WTC11 (cell line): ENCODE measurements around the gene OR6N2. TPM values are rescaled to one million over a fixed set of nuclear protein-coding genes. Genes with fewer than 3 reads are reported as not detected.

ENCODE experiments used
- ATAC-seq: fragments of 200-7000 bp; cut with Tn5 transposase; 2 replicates; pipeline ENCODE4 v1.10.0; 2021; ENCODE audit warnings: mild to moderate bottlenecking, moderate library complexity
- CTCF ChIA-PET: fragments of 300-600 bp; sonication (Branson Sonifier 250); formaldehyde crosslinking; loops from one replicate; lab custom pipeline; 2021; ENCODE audit warnings: antibody characterized with exemption; lab: Charles Lee
- POLR2A ChIA-PET: fragments of 350-600 bp; sonication (Branson Sonifier 250); formaldehyde crosslinking; loops from one replicate; lab custom pipeline; 2021; ENCODE audit warnings: antibody characterized with exemption; lab: Charles Lee
- DNase-seq: peaks from one replicate; pipeline ENCODE4 v3.0.0; 2021; ENCODE audit warnings: low spot score
- H3K27ac Mint-ChIP-seq: 2 replicates; pipeline ENCODE4 v1.8.0; 2021; ENCODE audit warnings: mixed read lengths
- H3K27me3 Mint-ChIP-seq: 2 replicates; pipeline ENCODE4 v1.8.0; 2021; ENCODE audit warnings: low read depth, mild to moderate bottlenecking, moderate library complexity, mixed read lengths
- H3K36me3 Mint-ChIP-seq: 2 replicates; pipeline ENCODE4 v1.8.0; 2021; ENCODE audit warnings: mixed read lengths
- H3K4me1 Mint-ChIP-seq: 2 replicates; pipeline ENCODE4 v1.8.0; 2022; ENCODE audit warnings: mixed read lengths
- H3K4me3 Mint-ChIP-seq: 2 replicates; pipeline ENCODE4 v1.8.0; 2021; ENCODE audit warnings: mild to moderate bottlenecking, moderate library complexity, mixed read lengths
- H3K9me3 Mint-ChIP-seq: 2 replicates; pipeline ENCODE4 v1.8.0; 2021; ENCODE audit warnings: mixed read lengths
- ATF1 ChIP-seq: sonication (generic); formaldehyde crosslinking; IDR thresholded peaks from 2 replicates; pipeline ENCODE4 v1.8.1; 2023; ENCODE audit warnings: mild to moderate bottlenecking, moderate library complexity, missing genetic modification reagents
- CREM ChIP-seq: sonication (generic); formaldehyde crosslinking; IDR thresholded peaks from 2 replicates; pipeline ENCODE4 v1.8.1; 2022; ENCODE audit warnings: mild to moderate bottlenecking, missing genetic modification reagents, moderate library complexity
- ESRRA ChIP-seq: sonication (generic); formaldehyde crosslinking; IDR thresholded peaks from 2 replicates; pipeline ENCODE4 v1.8.1; 2022; ENCODE audit warnings: mild to moderate bottlenecking, missing genetic modification reagents, borderline replicate concordance
- JUN ChIP-seq: sonication (generic); formaldehyde crosslinking; IDR thresholded peaks from 2 replicates; pipeline ENCODE4 v1.8.0; 2023; ENCODE audit warnings: mild to moderate bottlenecking, missing genetic modification reagents
- MYBL2 ChIP-seq: sonication (generic); formaldehyde crosslinking; IDR thresholded peaks from 2 replicates; pipeline ENCODE4 v1.8.1; 2023; ENCODE audit warnings: mild to moderate bottlenecking, moderate library complexity, missing genetic modification reagents
- NFATC4 ChIP-seq: fragments of 250-450 bp; sonication (Bioruptor Pico); IDR thresholded peaks from 2 replicates; pipeline ENCODE4 v1.9.0; 2021; ENCODE audit warnings: mild to moderate bottlenecking
- NFE2L1 ChIP-seq: sonication (generic); formaldehyde crosslinking; IDR thresholded peaks from 2 replicates; pipeline ENCODE4 v1.8.1; 2023; ENCODE audit warnings: missing genetic modification reagents
- NR2C2 ChIP-seq: sonication (generic); formaldehyde crosslinking; IDR thresholded peaks from 2 replicates; pipeline ENCODE4 v1.8.0; 2022; ENCODE audit warnings: mild to moderate bottlenecking, missing genetic modification reagents
- OVOL2 ChIP-seq: fragments of 250-450 bp; sonication (Bioruptor Pico); IDR thresholded peaks from 2 replicates; pipeline ENCODE4 v1.9.0; 2021; ENCODE audit warnings: mild to moderate bottlenecking, borderline replicate concordance
- RELA ChIP-seq: sonication (generic); formaldehyde crosslinking; IDR thresholded peaks from 2 replicates; pipeline ENCODE4 v1.8.1; 2022; ENCODE audit warnings: missing genetic modification reagents, mild to moderate bottlenecking, borderline replicate concordance
- TCF7 ChIP-seq: sonication (generic); formaldehyde crosslinking; IDR thresholded peaks from 2 replicates; pipeline ENCODE4 v1.8.0; 2022; ENCODE audit warnings: mild to moderate bottlenecking, low read depth, missing genetic modification reagents, moderate library complexity
- TP53 ChIP-seq: sonication (generic); formaldehyde crosslinking; IDR thresholded peaks from 2 replicates; pipeline ENCODE4 v1.8.1; 2023; ENCODE audit warnings: mild to moderate bottlenecking, missing genetic modification reagents
- ZNF121 ChIP-seq: sonication (generic); formaldehyde crosslinking; IDR thresholded peaks from 2 replicates; pipeline ENCODE4 v1.8.0; 2023; ENCODE audit warnings: missing genetic modification reagents
- ZNF219 ChIP-seq: sonication (generic); formaldehyde crosslinking; IDR thresholded peaks from 2 replicates; pipeline ENCODE4 v1.8.0; 2023; ENCODE audit warnings: missing genetic modification reagents, mild to moderate bottlenecking, borderline replicate concordance
- ZNF232 ChIP-seq: sonication (generic); formaldehyde crosslinking; IDR thresholded peaks from 2 replicates; pipeline ENCODE4 v1.8.0; 2022; ENCODE audit warnings: mild to moderate bottlenecking, missing genetic modification reagents
- total RNA-seq: library from RNA; stranded (reverse); gene quantifications from 3 replicates; pipeline ENCODE4 v1.2.3, GENCODE V29; 2021
- TF ChIP-seq, protein P1 (sequence below): sonication (generic); formaldehyde crosslinking; IDR thresholded peaks from 2 replicates; pipeline ENCODE4 v1.8.1; 2022; ENCODE audit warnings: mild to moderate bottlenecking, moderate library complexity, missing genetic modification reagents
- TF ChIP-seq, protein P2 (sequence below): sonication (generic); formaldehyde crosslinking; conservative IDR thresholded peaks from 2 replicates; pipeline ENCODE4 v1.8.1; 2022; ENCODE audit warnings: mild to moderate bottlenecking, missing genetic modification reagents
- TF ChIP-seq, protein P3 (sequence below): sonication (generic); formaldehyde crosslinking; IDR thresholded peaks from 2 replicates; pipeline ENCODE4 v1.8.0; 2022; ENCODE audit warnings: missing genetic modification reagents
- TF ChIP-seq, protein P4 (sequence below): sonication (generic); formaldehyde crosslinking; IDR thresholded peaks from 2 replicates; pipeline ENCODE4 v1.8.0; 2023; ENCODE audit warnings: mild to moderate bottlenecking, missing genetic modification reagents
- TF ChIP-seq, protein P5 (sequence below): sonication (generic); formaldehyde crosslinking; IDR thresholded peaks from 2 replicates; pipeline ENCODE4 v1.8.0; 2022; ENCODE audit warnings: mild to moderate bottlenecking, missing genetic modification reagents
- TF ChIP-seq, protein P6 (sequence below): sonication (generic); formaldehyde crosslinking; IDR thresholded peaks from 2 replicates; pipeline ENCODE4 v1.8.1; 2023; ENCODE audit warnings: mild to moderate bottlenecking, missing genetic modification reagents, moderate library complexity
- TF ChIP-seq, protein P7 (sequence below): sonication (generic); formaldehyde crosslinking; IDR thresholded peaks from 2 replicates; pipeline ENCODE4 v1.8.1; 2022; ENCODE audit warnings: low read depth, missing genetic modification reagents, borderline replicate concordance

OR6N2 gene
- total RNA-seq, 1 experiment from 2014 or later = not detected

DNA sequence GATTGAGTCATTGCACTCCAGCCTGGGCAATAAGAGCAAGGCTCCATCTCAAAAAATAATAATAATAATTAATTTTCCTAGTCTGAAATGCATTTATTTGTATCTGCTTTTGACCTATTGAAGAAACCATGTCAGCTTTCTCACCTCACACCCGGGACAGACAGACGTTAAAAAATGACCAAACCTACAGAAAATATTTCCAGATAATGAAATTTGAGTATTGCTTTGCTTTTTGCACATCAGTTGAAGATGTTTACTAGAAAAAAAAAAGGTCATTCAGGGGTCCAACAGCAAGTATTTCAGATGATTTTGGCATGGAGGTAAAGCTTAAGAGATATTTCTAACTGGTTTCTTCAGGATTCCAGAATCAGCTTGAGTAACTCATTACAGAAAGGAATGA, 26.6 kb downstream of the OR6N2 start, which contains the start of gene OR6K6:
Gene OR6K6 (plus strand): TSS at position 301 of the 400 bp plus-strand sequence. CDS start 168 bp downstream, outside the sequence.
- no peaks in the 10 kb centered on the region for H3K27me3 Mint-ChIP-seq
- H3K4me3 Mint-ChIP-seq = no peak within 1 kb of the TSS
- TF ChIP-seq, protein P1, sequence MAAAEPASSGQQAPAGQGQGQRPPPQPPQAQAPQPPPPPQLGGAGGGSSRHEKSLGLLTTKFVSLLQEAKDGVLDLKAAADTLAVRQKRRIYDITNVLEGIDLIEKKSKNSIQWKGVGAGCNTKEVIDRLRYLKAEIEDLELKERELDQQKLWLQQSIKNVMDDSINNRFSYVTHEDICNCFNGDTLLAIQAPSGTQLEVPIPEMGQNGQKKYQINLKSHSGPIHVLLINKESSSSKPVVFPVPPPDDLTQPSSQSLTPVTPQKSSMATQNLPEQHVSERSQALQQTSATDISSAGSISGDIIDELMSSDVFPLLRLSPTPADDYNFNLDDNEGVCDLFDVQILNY (CRISPR knock-in tag) = no peak
- no peak for TF ChIP-seq TCF7 (CRISPR knock-in tag)
- TF ChIP-seq, protein P2, sequence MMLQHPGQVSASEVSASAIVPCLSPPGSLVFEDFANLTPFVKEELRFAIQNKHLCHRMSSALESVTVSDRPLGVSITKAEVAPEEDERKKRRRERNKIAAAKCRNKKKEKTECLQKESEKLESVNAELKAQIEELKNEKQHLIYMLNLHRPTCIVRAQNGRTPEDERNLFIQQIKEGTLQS (CRISPR knock-in tag) = no peak
- TF ChIP-seq NFE2L1 = no peak
- no peak for TF ChIP-seq ZNF219
- no peak for TF ChIP-seq ZNF232 (CRISPR knock-in tag)
- H3K4me1 Mint-ChIP-seq = 0 out of 2 replicates have a peak, but pooled peaks cover 6% of the 10 kb centered on the region
- ATAC-seq = no peak
- no peak within 1 kb of the TSS for H3K27ac Mint-ChIP-seq
- DNase-seq = no peak
- CTCF ChIA-PET = no interaction called here
- H3K9me3 Mint-ChIP-seq = peaks cover 11% of the 10 kb centered on the region
- H3K36me3 Mint-ChIP-seq = no peaks in the 10 kb centered on the region
- POLR2A ChIA-PET = no interaction called here

DNA sequence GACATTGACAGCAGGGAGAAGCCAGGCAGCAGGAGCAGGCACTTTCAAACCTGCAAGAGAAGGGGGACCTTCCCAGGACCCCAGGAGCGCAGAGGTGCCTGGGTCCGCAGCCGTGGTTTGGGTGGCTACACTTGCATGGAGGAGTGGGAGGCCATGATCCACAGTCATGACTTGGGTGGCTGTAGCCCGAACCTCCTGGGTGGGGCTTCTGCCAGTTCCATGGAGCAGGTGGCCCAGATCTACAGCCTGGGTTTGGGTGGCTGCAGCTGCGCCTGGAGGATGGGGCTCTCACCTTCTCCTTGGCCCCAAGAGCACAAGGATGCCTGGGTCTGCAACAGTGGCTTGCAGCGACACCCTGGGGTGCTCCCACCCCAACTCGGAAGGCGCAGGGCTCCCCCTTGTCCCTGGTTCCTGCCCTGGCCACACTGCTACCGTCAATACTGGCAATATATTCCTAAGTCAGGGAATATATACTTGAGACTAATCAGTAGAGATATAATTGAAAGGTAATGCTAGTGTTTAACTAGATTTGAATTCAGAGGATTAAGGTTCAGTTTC, 28.8 kb downstream of the OR6N2 start:
- no peak overlapping the region for H3K27ac Mint-ChIP-seq
- 0 out of 2 replicates have a peak, but pooled peaks cover 6% of the 10 kb centered on the region for H3K4me1 Mint-ChIP-seq
- DNase-seq (no peak), ATAC-seq (no peak)
- ChIA-PET CTCF (no interaction called here), POLR2A (no interaction called here)
- no peak for TF ChIP-seq ESRRA
- TF ChIP-seq NFATC4 = no peak
- no peak for TF ChIP-seq ZNF121 (CRISPR knock-in tag)
- TF ChIP-seq CREM (CRISPR knock-in tag) = no peak
- TF ChIP-seq, protein P3, sequence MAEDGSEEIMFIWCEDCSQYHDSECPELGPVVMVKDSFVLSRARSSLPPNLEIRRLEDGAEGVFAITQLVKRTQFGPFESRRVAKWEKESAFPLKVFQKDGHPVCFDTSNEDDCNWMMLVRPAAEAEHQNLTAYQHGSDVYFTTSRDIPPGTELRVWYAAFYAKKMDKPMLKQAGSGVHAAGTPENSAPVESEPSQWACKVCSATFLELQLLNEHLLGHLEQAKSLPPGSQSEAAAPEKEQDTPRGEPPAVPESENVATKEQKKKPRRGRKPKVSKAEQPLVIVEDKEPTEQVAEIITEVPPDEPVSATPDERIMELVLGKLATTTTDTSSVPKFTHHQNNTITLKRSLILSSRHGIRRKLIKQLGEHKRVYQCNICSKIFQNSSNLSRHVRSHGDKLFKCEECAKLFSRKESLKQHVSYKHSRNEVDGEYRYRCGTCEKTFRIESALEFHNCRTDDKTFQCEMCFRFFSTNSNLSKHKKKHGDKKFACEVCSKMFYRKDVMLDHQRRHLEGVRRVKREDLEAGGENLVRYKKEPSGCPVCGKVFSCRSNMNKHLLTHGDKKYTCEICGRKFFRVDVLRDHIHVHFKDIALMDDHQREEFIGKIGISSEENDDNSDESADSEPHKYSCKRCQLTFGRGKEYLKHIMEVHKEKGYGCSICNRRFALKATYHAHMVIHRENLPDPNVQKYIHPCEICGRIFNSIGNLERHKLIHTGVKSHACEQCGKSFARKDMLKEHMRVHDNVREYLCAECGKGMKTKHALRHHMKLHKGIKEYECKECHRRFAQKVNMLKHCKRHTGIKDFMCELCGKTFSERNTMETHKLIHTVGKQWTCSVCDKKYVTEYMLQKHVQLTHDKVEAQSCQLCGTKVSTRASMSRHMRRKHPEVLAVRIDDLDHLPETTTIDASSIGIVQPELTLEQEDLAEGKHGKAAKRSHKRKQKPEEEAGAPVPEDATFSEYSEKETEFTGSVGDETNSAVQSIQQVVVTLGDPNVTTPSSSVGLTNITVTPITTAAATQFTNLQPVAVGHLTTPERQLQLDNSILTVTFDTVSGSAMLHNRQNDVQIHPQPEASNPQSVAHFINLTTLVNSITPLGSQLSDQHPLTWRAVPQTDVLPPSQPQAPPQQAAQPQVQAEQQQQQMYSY = no peak
- no peak for TF ChIP-seq TP53
- TF ChIP-seq JUN = no peak
- TF ChIP-seq, protein P4, sequence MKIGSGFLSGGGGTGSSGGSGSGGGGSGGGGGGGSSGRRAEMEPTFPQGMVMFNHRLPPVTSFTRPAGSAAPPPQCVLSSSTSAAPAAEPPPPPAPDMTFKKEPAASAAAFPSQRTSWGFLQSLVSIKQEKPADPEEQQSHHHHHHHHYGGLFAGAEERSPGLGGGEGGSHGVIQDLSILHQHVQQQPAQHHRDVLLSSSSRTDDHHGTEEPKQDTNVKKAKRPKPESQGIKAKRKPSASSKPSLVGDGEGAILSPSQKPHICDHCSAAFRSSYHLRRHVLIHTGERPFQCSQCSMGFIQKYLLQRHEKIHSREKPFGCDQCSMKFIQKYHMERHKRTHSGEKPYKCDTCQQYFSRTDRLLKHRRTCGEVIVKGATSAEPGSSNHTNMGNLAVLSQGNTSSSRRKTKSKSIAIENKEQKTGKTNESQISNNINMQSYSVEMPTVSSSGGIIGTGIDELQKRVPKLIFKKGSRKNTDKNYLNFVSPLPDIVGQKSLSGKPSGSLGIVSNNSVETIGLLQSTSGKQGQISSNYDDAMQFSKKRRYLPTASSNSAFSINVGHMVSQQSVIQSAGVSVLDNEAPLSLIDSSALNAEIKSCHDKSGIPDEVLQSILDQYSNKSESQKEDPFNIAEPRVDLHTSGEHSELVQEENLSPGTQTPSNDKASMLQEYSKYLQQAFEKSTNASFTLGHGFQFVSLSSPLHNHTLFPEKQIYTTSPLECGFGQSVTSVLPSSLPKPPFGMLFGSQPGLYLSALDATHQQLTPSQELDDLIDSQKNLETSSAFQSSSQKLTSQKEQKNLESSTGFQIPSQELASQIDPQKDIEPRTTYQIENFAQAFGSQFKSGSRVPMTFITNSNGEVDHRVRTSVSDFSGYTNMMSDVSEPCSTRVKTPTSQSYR = no peak
- TF ChIP-seq, protein P5, sequence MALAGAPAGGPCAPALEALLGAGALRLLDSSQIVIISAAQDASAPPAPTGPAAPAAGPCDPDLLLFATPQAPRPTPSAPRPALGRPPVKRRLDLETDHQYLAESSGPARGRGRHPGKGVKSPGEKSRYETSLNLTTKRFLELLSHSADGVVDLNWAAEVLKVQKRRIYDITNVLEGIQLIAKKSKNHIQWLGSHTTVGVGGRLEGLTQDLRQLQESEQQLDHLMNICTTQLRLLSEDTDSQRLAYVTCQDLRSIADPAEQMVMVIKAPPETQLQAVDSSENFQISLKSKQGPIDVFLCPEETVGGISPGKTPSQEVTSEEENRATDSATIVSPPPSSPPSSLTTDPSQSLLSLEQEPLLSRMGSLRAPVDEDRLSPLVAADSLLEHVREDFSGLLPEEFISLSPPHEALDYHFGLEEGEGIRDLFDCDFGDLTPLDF (CRISPR knock-in tag) = no peak
- TF ChIP-seq MYBL2 = no peak
- TF ChIP-seq, protein P6, sequence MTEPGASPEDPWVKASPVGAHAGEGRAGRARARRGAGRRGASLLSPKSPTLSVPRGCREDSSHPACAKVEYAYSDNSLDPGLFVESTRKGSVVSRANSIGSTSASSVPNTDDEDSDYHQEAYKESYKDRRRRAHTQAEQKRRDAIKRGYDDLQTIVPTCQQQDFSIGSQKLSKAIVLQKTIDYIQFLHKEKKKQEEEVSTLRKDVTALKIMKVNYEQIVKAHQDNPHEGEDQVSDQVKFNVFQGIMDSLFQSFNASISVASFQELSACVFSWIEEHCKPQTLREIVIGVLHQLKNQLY (CRISPR knock-in tag) = no peak
- no peak for TF ChIP-seq ATF1 (CRISPR knock-in tag)
- TF ChIP-seq, protein P7, sequence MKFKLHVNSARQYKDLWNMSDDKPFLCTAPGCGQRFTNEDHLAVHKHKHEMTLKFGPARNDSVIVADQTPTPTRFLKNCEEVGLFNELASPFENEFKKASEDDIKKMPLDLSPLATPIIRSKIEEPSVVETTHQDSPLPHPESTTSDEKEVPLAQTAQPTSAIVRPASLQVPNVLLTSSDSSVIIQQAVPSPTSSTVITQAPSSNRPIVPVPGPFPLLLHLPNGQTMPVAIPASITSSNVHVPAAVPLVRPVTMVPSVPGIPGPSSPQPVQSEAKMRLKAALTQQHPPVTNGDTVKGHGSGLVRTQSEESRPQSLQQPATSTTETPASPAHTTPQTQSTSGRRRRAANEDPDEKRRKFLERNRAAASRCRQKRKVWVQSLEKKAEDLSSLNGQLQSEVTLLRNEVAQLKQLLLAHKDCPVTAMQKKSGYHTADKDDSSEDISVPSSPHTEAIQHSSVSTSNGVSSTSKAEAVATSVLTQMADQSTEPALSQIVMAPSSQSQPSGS (CRISPR knock-in tag) = no peak
- TF ChIP-seq NR2C2 (CRISPR knock-in tag) = no peak
- TF ChIP-seq, protein P2 (CRISPR knock-in tag) = no peak
- TF ChIP-seq OVOL2 = no peak
- no peak for TF ChIP-seq RELA (CRISPR knock-in tag)
- no peaks in the 10 kb centered on the region for H3K27me3 Mint-ChIP-seq
- H3K4me3 Mint-ChIP-seq = no peak overlapping the region
- H3K36me3 Mint-ChIP-seq = no peaks in the 10 kb centered on the region
- peaks cover 6% of the 10 kb centered on the region for H3K9me3 Mint-ChIP-seq
